HG03103 (cell line): ENCODE measurements around the gene TACC3.

Source experiments
- ATAC-seq: cut with Tn5 transposase; IDR thresholded peaks from one replicate; pipeline ENCODE4 v1.9.1; 2021; ENCODE audit warnings: low read depth; ENCODE audit not compliant: unreplicated experiment

TACC3 gene

DNA sequence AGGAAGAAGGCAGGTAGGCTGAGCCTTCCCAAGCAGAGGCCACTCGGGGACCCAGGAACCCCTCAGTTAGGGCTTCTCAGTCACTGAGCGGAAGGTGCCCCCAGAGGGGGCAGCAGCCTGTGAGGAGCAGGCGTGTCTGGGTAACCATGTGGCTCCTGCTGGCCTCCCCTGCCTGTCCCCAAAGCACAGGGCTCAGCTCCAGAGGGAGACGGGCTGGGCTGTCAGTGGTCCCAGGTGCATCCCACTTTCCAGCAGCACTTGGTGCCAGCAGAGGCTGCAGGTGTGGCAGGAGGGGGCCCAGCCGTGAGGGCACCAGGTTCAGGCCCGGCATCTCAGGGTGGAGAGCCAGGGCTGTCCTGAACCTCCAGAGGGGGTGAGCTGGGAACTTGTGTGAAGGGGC is 22.7 kb downstream of the TACC3 start:
- no peak for ATAC-seq

- ATAC-seq, result no peak
Measured at GRCh38 chr4:1744552-1744951, 23.2 kb downstream of the TACC3 start.

DNA sequence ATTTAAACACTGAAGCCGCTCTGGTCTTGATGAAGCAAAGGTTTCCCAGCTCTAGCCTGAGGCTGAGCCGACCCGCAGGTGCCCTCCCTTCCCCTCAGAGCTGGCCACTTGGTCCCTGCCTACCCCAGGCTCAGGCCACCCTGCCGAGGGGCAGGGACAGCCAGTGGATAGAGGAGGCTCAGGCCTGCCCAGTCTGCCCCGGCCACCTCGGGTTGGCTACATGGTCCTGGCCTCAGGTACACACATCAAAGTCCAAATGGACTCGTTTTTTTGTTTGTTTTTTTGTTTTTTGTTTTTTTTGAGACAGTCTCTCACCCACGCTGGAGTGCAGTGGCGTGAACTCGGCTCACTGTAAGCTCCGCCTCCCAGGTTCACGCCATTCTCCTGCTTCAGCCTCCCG is 23.8 kb downstream of the TACC3 start:
- no peak for ATAC-seq

GRCh38 chr4:1745697-1746096 is 24.4 kb downstream of the TACC3 start:
- ATAC-seq, result no peak

GRCh38 chr4:1746265-1746691 is 25.0 kb downstream of the TACC3 start:
- no peak for ATAC-seq

DNA sequence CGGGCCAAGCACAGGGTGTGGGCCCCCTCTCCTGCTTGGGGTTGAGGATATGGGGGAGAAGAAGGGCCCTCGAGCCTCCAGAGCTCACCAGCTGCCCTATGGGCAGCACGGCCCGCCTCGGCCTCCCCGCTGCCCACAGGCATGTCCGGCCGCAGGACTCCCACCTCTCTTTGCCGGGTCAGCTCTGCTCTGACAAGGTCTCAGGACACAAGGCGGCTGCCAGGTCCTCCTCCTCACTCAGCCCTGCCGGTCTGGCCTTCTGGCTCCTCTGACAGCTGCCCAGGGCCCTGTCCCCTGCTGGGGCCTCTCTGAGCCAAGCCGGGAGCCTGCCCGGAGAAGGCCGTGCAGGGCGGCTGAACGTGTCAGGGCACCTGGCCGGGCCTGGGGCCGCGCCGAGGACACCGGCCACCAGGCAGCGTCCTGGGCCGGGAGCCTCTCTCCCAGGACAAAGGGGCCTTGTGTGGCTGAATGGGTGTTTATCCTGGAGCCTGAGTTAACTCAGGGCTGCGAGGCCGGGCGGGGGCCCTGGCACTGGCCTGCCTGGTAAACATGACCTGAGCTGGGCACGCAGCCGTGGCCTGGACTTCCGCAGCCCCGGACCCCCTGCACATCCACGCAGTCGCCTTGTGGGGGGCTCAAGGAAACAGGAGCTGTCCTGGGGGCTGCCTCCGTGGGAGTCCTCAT is 25.7 kb downstream of the TACC3 start:
- no peak for ATAC-seq

GRCh38 chr4:1747603-1747967 is 26.3 kb downstream of the TACC3 start:
- ATAC-seq, result no peak

- no peak for ATAC-seq
Measured at GRCh38 chr4:1748465-1748995, 27.2 kb downstream of the TACC3 start.

DNA sequence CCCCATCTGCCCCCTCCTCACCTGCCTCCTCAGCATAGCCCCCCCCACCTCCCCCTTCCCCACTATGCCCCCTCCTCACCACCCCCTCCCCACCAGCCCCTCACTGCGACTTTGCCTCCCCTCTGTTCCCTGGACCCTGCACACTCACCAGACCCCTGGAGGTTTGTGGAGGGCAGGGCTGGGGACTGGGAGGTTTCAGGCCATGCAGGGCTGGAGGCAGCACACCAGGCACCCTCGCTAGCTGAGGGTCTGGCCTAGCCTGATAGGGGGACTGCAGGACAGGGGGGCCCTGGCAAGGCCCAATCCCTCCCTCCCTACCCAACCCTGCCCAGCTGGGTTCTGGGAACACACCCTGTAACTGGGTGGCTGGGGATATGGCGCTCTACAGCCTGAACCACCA is 28.0 kb downstream of the TACC3 start:
- no peak for ATAC-seq

- no peak for ATAC-seq
Measured at GRCh38 chr4:1749826-1750225, 28.5 kb downstream of the TACC3 start.

- ATAC-seq, result no peak
Measured at GRCh38 chr4:1750381-1751154, 29.2 kb downstream of the TACC3 start.

- no peak for ATAC-seq
Measured at GRCh38 chr4:1751155-1751918, 30.0 kb downstream of the TACC3 start.

DNA sequence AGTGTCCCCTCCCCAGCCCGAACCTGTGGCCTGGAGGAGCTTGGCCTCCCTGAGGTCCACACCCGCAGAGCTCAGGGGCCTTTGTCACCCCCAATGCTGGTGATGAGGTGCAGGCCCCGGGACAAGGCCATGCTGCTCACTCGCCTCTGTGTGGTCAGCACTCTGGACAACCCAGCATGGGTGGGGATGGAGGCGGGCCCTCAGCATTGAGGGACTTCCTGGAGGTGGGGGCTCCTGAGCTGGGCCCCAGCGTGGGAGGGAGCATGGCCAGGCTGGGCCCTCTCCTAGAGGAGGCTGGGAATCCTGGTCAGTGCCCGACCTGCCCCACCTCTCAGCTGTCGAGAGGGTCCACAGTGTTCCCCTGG is 30.6 kb downstream of the TACC3 start:
- no peak for ATAC-seq

GRCh38 chr4:1752284-1753041 is 31.1 kb downstream of the TACC3 start:
- no peak for ATAC-seq

- ATAC-seq, result no peak
Measured at GRCh38 chr4:1753294-1753696, 32.0 kb downstream of the TACC3 start.

DNA sequence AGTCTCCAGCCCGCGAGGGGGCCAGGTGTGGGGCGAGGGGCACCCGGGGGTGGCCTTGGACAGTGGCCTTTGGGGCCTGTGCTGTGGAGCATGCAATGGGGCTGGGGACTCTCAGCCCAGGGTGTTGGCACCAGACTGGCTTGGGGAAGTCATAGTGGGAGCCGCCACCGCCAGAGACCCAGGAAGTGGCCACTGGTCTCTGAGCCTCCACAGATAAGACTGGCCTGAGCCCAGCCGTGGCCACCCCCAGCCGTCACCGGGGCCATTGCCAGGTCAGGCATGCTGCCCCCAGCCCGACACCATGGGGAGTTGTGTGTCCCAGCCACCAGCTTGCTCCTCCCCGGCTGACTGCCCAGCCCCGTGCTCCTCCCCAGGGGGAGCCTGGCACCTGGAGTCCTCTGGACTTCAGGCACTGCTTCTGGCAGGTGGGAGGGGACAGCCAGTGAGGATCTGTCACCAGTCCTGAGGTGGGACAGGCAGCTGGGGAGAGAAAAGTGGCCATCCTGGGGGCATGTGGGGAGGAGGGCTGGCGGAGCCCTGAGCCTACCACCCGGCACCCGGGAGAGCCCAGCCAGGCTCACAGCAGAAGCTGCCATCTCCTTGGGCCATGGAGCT is 32.5 kb downstream of the TACC3 start:
- no peak for ATAC-seq

DNA sequence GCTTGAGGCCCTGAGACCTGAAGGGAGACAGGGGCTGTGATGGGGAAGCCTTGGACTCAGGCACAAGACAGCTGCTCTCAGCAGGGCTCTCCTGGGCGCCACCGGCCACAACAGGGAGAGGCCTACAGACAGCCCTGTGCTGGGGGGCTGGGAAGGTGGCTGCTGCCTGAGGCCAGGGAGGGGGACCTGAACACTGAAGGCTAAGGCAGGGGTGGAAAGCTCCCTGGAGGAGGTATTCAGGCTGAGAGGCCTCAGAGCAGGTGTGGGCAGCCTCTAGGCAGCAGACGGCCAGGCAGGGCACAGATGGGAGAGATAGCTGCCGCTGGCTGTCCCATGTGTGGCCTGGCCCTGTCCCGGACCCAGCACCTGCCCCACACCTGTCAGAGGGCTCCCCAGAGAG is 33.0 kb downstream of the TACC3 start:
- ATAC-seq, result no peak

DNA sequence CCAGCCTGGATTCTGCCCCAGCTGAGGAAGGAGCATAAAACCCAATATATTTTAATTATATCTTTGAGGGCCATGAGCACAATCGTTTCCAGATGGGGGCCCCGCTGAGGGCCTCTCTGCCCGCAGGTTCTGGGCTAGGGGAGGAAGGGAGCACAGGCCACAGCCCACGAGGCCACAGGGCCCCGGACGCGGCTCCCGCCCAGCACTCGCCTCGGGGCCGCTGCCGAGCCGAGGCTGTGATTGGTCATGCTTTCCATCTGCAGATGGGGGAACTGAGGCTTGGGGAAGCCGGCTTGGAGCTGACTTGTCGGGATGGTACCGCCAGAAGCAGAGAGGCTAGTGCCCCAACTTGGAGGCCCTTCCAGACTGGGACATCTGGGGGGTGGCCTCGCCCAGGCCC is 34.0 kb downstream of the TACC3 start:
- ATAC-seq, result no peak

GRCh38 chr4:1756079-1756478 is 34.8 kb downstream of the TACC3 start:
- ATAC-seq, result no peak
